Measurements from ENCODE around the gene TIGD1.

Gene TIGD1

GRCh38 chr2:232508251-232508650 is 42.1 kb downstream of the TIGD1 start:
- TF ChIP-seq POU2F2 (IDR thresholded peaks at IDR 0.05; ENCODE audit: low read depth, low read length) (no peak), PAX5 (IDR thresholded peaks at IDR 0.05; ENCODE audit: insufficient read depth, low read length, severe bottlenecking) (no peak), POLR2AphosphoS5 (IDR thresholded peaks at IDR 0.05; ENCODE audit: low read depth, low read length) (no peak)
- DNase-seq (ENCODE audit: insufficient read length, low spot score) (no peak), FAIRE-seq (no peak)

- FAIRE-seq (no peak), DNase-seq (ENCODE audit: insufficient read length, low spot score) (no peak)
- no peak for TF ChIP-seq POLR2A (IDR thresholded peaks at IDR 0.05; ENCODE audit: low read depth, low read length)
- no peak for TF ChIP-seq POU2F2 (IDR thresholded peaks at IDR 0.05; ENCODE audit: low read depth, low read length)
Observed at GRCh38 chr2:232506709-232507108, 43.6 kb downstream of the TIGD1 start.

DNA sequence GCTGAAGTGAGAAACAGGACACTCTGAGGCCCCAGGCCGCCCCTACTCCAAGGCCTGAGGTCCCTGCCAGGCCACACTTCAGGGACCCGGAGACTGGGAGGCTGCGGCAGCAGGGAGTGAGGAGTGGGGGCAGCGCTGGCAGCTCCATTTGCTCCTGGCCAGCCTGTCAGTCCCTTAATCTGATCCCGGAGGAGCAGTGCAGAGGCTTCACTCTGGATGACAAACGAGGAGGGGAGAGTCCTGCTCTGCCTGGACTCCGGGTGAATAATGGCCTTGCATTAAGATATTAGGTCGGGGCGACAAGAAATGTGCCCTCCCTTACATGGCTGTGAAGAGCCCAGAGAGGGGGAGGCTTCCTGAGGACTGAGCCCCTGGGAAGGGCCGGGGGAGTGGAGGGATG is 44.5 kb downstream of the TIGD1 start:
- TF ChIP-seq TAF1 (IDR thresholded peaks at IDR 0.05; ENCODE audit: low read depth, low read length): no peak
- no peak for TF ChIP-seq SPI1 (IDR thresholded peaks at IDR 0.05; ENCODE audit: low read depth, low read length)
- no peak for TF ChIP-seq POU2F2 (IDR thresholded peaks at IDR 0.05; ENCODE audit: low read depth, low read length)
- no peak for TF ChIP-seq PAX5 (IDR thresholded peaks at IDR 0.05; ENCODE audit: insufficient read depth, low read length, severe bottlenecking)
- TF ChIP-seq POLR2AphosphoS5 (IDR thresholded peaks at IDR 0.05; ENCODE audit: low read depth, low read length): no peak
- no peak for TF ChIP-seq POLR2A (IDR thresholded peaks at IDR 0.05; ENCODE audit: low read depth, low read length)
- FAIRE-seq: no peak

DNA sequence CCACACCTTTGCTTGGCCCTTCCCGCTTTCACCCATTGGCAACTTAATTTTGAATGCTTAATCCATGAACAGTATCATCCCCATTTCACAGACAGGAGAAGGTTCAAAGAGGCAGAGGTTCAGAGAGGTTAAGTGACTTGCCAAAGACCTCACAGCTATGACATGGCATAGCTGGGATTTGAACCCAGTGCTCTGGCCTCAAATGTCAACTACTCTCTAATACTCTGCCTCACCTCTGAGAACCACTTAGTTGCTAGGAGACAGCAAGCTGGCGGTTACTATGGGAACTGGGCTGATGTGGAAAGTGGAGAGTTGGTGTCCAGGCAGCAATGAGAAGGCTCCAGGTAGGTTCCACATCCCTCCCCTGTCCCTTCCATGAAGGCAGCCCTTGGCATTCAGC is 45.9 kb downstream of the TIGD1 start:
- no peak for FAIRE-seq
- no peak for DNase-seq (ENCODE audit: insufficient read length, low spot score)
- TF ChIP-seq POLR2A (IDR thresholded peaks at IDR 0.05; ENCODE audit: low read depth, low read length) (no peak), SPI1 (IDR thresholded peaks at IDR 0.05; ENCODE audit: low read depth, low read length) (no peak), TAF1 (IDR thresholded peaks at IDR 0.05; ENCODE audit: low read depth, low read length) (no peak), PAX5 (IDR thresholded peaks at IDR 0.05; ENCODE audit: insufficient read depth, low read length, severe bottlenecking) (no peak), POLR2AphosphoS5 (IDR thresholded peaks at IDR 0.05; ENCODE audit: low read depth, low read length) (no peak), POU2F2 (IDR thresholded peaks at IDR 0.05; ENCODE audit: low read depth, low read length) (no peak)

More for the DNA sequence above, 44.5 kb downstream of the TIGD1 start:
- DNase-seq (ENCODE audit: insufficient read length, low spot score): no peak

DNA sequence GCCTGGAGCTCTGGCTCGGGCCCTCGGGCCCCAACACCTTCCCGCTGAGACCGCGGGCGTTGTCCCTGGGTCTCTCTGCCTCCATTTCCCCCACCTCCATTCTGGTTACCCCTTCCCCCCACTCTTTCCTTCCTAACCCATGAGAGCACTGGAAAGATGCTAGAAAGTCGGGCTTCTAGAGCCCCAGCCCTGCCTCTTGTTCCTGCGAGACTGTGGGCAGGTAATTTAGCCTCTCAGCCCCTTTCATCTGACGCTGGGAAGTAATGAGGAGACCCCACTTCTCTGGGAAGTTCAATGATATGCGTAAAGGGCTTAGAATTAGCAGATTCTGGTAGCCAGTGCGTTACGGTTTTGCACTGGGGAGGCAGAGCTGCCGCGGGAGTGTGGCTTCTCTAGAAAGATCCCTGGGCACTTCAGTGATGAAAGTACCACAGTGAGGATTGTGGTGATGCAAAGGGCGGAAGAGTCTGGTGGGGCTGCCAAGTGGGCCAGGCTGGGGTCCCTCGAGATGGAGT is 46.5 kb downstream of the TIGD1 start:
- FAIRE-seq (no peak), DNase-seq (ENCODE audit: insufficient read length, low spot score) (no peak)
- TF ChIP-seq SPI1 (IDR thresholded peaks at IDR 0.05; ENCODE audit: low read depth, low read length) (no peak), TAF1 (IDR thresholded peaks at IDR 0.05; ENCODE audit: low read depth, low read length) (no peak), POU2F2 (IDR thresholded peaks at IDR 0.05; ENCODE audit: low read depth, low read length) (no peak), PAX5 (IDR thresholded peaks at IDR 0.05; ENCODE audit: insufficient read depth, low read length, severe bottlenecking) (no peak), POLR2AphosphoS5 (IDR thresholded peaks at IDR 0.05; ENCODE audit: low read depth, low read length) (no peak), POLR2A (IDR thresholded peaks at IDR 0.05; ENCODE audit: low read depth, low read length) (no peak)

GRCh38 chr2:232502911-232503808 is 47.2 kb downstream of the TIGD1 start:
- FAIRE-seq: no peak
- DNase-seq (ENCODE audit: insufficient read length, low spot score): no peak
- no peak for TF ChIP-seq SPI1 (IDR thresholded peaks at IDR 0.05; ENCODE audit: low read depth, low read length)
- TF ChIP-seq TAF1 (IDR thresholded peaks at IDR 0.05; ENCODE audit: low read depth, low read length): no peak
- TF ChIP-seq POU2F2 (IDR thresholded peaks at IDR 0.05; ENCODE audit: low read depth, low read length): no peak
- no peak for TF ChIP-seq PAX5 (IDR thresholded peaks at IDR 0.05; ENCODE audit: insufficient read depth, low read length, severe bottlenecking)
- no peak for TF ChIP-seq POLR2AphosphoS5 (IDR thresholded peaks at IDR 0.05; ENCODE audit: low read depth, low read length)
- no peak for TF ChIP-seq POLR2A (IDR thresholded peaks at IDR 0.05; ENCODE audit: low read depth, low read length)

GRCh38 chr2:232502511-232502910 is 47.8 kb downstream of the TIGD1 start:
- DNase-seq (ENCODE audit: insufficient read length, low spot score) (no peak), FAIRE-seq (no peak)
- TF ChIP-seq TAF1 (IDR thresholded peaks at IDR 0.05; ENCODE audit: low read depth, low read length): no peak
- TF ChIP-seq PAX5 (IDR thresholded peaks at IDR 0.05; ENCODE audit: insufficient read depth, low read length, severe bottlenecking): no peak
- no peak for TF ChIP-seq POLR2AphosphoS5 (IDR thresholded peaks at IDR 0.05; ENCODE audit: low read depth, low read length)
- TF ChIP-seq POU2F2 (IDR thresholded peaks at IDR 0.05; ENCODE audit: low read depth, low read length): no peak
- no peak for TF ChIP-seq SPI1 (IDR thresholded peaks at IDR 0.05; ENCODE audit: low read depth, low read length)
- TF ChIP-seq POLR2A (IDR thresholded peaks at IDR 0.05; ENCODE audit: low read depth, low read length): no peak

DNA sequence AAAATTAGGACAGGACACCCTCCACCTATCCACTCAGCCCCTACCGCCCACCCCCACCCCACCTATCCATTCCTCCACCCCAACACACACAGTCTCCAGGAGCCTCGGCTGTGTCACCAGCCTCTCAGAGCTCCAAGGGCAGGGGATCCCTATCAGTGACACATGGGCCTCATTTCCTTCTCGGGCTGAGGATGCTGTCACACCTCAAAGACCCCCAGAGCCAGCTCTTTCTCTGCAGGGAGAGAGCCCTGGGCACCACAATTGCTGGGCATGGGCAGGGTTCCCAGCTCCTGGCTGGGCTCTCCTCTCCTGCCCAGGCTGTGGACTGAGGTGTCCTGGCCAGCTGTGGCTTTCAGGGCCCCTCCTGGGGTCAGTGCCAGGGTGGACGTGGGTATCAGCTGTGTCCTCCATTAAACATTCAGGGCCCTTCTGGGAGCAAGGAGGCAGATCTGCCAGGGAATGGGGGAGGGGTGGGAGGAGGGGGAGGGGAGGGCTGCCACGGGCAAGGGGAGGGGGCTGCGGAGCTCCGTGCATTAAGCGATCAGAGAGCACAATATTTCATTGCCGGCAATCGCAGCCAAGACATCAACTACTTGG is 48.5 kb downstream of the TIGD1 start:
- DNase-seq (ENCODE audit: insufficient read length, low spot score) (no peak), FAIRE-seq (no peak)
- TF ChIP-seq POU2F2 (IDR thresholded peaks at IDR 0.05; ENCODE audit: low read depth, low read length) (no peak), TAF1 (IDR thresholded peaks at IDR 0.05; ENCODE audit: low read depth, low read length) (no peak), POLR2AphosphoS5 (IDR thresholded peaks at IDR 0.05; ENCODE audit: low read depth, low read length) (no peak), PAX5 (IDR thresholded peaks at IDR 0.05; ENCODE audit: insufficient read depth, low read length, severe bottlenecking) (no peak), POLR2A (IDR thresholded peaks at IDR 0.05; ENCODE audit: low read depth, low read length) (no peak), SPI1 (IDR thresholded peaks at IDR 0.05; ENCODE audit: low read depth, low read length) (no peak)

DNA sequence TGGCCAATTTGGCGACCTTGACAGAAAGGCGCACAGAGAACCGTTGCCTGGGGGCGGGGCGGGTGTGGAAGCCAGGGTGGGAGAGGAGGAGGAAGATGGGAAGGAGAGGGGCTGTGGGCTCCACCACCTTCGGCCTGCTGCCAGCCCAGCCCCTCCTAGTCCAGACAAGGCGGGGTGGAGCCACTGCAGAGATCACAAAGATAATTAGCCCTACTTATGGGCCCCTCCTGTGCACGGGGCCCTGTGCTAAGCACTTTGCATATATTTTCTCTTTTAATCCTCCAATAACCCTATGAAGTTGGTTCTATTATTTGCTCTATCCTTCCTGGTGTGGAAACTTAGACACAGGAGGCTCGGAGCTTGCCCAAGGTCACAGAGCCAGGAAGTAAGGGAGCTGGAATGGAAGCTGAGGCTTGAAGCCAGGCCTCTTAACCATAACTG is 49.0 kb downstream of the TIGD1 start:
- FAIRE-seq (no peak), DNase-seq (ENCODE audit: insufficient read length, low spot score) (no peak)
- no peak for TF ChIP-seq SPI1 (IDR thresholded peaks at IDR 0.05; ENCODE audit: low read depth, low read length)
- TF ChIP-seq PAX5 (IDR thresholded peaks at IDR 0.05; ENCODE audit: insufficient read depth, low read length, severe bottlenecking): no peak
- no peak for TF ChIP-seq POU2F2 (IDR thresholded peaks at IDR 0.05; ENCODE audit: low read depth, low read length)

Data from GM12891 (cell line).